ENCODE results near the gene MYO3A. TPM values are rescaled to one million over a fixed set of nuclear protein-coding genes. Genes with fewer than 3 reads are reported as not detected.
A peak's percentile ranks its signal among the peaks of the same experiment; 100 is the strongest.

MYO3A gene
- total RNA-seq, 2 donors from 2014 or later, result under 0.01 to 0.49 TPM

GRCh38 chr10:26216585-26217395 is 282.8 kb downstream of the MYO3A start, which contains the start of gene GAD2:
GAD2 (plus strand) TSS chr10:26216774; CDS start chr10:26216810, 36 bp downstream.
- peaks cover 20 to 36% of the 10 kb centered on the region in 2 donors for H3K4me1 ChIP-seq (ENCODE audit: control insufficient read depth in 1 of 2, low read depth in 2 of 2)
- ATAC-seq (ENCODE audit: insufficient number of reproducible peaks, low FRiP score, low read depth) (no peak), DNase-seq (ENCODE audit: low spot score) (no peak)
- TF ChIP-seq CTCF (IDR thresholded peaks at IDR 0.05), result no peak
- peaks cover 16% of the 10 kb centered on the region for H3K27me3 ChIP-seq (replicated peaks; ENCODE audit: insufficient read depth)
- H3K27ac ChIP-seq, result no peak within 1 kb of the TSS
- H3K4me3 ChIP-seq, result peak within 1 kb of the TSS; percentile 59
- H3K9me3 ChIP-seq, result no peaks in the 10 kb centered on the region
- H3K36me3 ChIP-seq, result no peaks in the 10 kb centered on the region

- no peaks in the 10 kb centered on the region for H3K9me3 ChIP-seq
- peaks cover 16% of the 10 kb centered on the region for H3K27me3 ChIP-seq (replicated peaks; ENCODE audit: insufficient read depth)
- no peak for ATAC-seq (ENCODE audit: insufficient number of reproducible peaks, low FRiP score, low read depth)
- no peak for DNase-seq (ENCODE audit: low spot score)
- no peaks in the 10 kb centered on the region for H3K36me3 ChIP-seq
- H3K4me3 ChIP-seq, result peak overlapping the region; percentile 48
- peaks cover 20 to 36% of the 10 kb centered on the region in 2 donors for H3K4me1 ChIP-seq (ENCODE audit: control insufficient read depth in 1 of 2, low read depth in 2 of 2)
- TF ChIP-seq CTCF (IDR thresholded peaks at IDR 0.05), result no peak
- no peak overlapping the region for H3K27ac ChIP-seq
Observed at GRCh38 chr10:26217396-26218086, 283.5 kb downstream of the MYO3A start.

GRCh38 chr10:26219676-26220075 is 285.6 kb downstream of the MYO3A start:
- TF ChIP-seq CTCF (IDR thresholded peaks at IDR 0.05), result no peak
- no peak for ATAC-seq (ENCODE audit: insufficient number of reproducible peaks, low FRiP score, low read depth)
- H3K9me3 ChIP-seq, result no peaks in the 10 kb centered on the region
- H3K4me1 ChIP-seq (ENCODE audit: control insufficient read depth in 1 of 2, low read depth in 2 of 2), result peaks cover 20 to 36% of the 10 kb centered on the region in 2 donors
- peaks cover 9% of the 10 kb centered on the region for H3K27me3 ChIP-seq (replicated peaks; ENCODE audit: insufficient read depth)
- no peak overlapping the region for H3K27ac ChIP-seq
- H3K36me3 ChIP-seq, result no peaks in the 10 kb centered on the region
- no peak overlapping the region for H3K4me3 ChIP-seq
- no peak for DNase-seq (ENCODE audit: low spot score)

GRCh38 chr10:26220901-26221300 is 286.9 kb downstream of the MYO3A start:
- H3K27me3 ChIP-seq (replicated peaks; ENCODE audit: insufficient read depth), result peaks cover 9% of the 10 kb centered on the region
- DNase-seq (ENCODE audit: low spot score) (no peak), ATAC-seq (ENCODE audit: insufficient number of reproducible peaks, low FRiP score, low read depth) (no peak)
- H3K9me3 ChIP-seq, result no peaks in the 10 kb centered on the region
- peaks cover 16 to 24% of the 10 kb centered on the region in 2 donors for H3K4me1 ChIP-seq (ENCODE audit: control insufficient read depth in 1 of 2, low read depth in 2 of 2)
- no peaks in the 10 kb centered on the region for H3K36me3 ChIP-seq
- H3K27ac ChIP-seq, result no peak overlapping the region
- H3K4me3 ChIP-seq, result no peak overlapping the region
- TF ChIP-seq CTCF (IDR thresholded peaks at IDR 0.05), result no peak

- no peak for ATAC-seq (ENCODE audit: insufficient number of reproducible peaks, low FRiP score, low read depth)
- Histone ChIP-seq H3K27ac (no peak overlapping the region), H3K4me1 (ENCODE audit: control insufficient read depth in 1 of 2, low read depth in 2 of 2) (peaks cover 12 to 18% of the 10 kb centered on the region in 2 donors), H3K4me3 (no peak overlapping the region), H3K27me3 (replicated peaks; ENCODE audit: insufficient read depth) (peaks cover 9% of the 10 kb centered on the region), H3K36me3 (no peaks in the 10 kb centered on the region), H3K9me3 (no peaks in the 10 kb centered on the region)
- TF ChIP-seq CTCF (IDR thresholded peaks at IDR 0.05), result no peak
- DNase-seq (ENCODE audit: low spot score), result no peak
Observed at GRCh38 chr10:26221541-26221940, 287.5 kb downstream of the MYO3A start.

Data from thoracic aorta (tissue), 2 donors.